ENCODE measurements around the gene XIST.
A peak's percentile ranks its signal among the peaks of the same experiment; 100 is the strongest.

Gene XIST

DNA sequence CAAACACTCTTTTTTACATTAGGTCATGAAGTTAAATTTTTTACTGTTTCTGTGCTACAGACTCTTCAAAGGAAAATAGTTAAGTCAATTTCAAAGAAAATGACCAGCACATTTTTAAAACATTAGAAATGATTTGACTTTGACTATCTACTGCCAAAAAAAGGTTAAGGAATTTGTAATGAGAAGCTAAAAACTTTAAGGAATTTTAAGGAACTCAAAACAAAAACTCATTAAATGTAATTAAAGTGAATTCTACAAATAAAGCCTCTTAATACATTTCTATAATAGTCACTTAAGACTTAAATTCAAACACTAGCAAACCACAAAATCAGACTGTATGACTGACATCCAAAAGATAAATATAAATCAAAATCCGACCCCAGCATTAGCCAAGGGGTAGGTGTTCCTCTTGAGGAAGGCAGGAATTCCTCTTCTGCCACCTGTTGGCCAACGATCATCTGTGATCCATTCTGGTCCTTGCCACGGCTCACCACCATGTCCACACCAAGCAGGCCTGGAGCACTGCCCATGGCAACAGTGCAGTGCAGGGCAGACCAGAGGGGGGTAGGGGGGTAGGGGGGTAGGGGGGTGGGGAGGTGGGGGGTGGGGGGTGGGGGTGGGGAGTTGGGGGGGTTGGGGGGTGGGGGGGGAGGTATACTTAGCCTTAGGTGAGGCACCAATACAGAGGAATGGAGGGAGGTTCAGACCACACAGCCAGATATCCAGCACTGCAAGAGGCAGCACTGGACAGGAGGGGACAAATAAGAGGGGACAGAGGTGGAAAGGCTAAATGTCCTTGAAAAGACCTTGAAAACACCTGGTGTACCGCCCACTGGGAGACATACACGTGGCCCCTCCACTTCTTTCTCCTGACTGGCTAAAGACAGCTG, 2.1 kb downstream of the XIST start:
- peak; percentile 13 for DNase-seq (ENCODE audit: low read depth)
- peak overlapping the region; percentile 71 for H3K4me3 ChIP-seq (ENCODE audit: low read depth, low read length)
- TF ChIP-seq, protein P1, sequence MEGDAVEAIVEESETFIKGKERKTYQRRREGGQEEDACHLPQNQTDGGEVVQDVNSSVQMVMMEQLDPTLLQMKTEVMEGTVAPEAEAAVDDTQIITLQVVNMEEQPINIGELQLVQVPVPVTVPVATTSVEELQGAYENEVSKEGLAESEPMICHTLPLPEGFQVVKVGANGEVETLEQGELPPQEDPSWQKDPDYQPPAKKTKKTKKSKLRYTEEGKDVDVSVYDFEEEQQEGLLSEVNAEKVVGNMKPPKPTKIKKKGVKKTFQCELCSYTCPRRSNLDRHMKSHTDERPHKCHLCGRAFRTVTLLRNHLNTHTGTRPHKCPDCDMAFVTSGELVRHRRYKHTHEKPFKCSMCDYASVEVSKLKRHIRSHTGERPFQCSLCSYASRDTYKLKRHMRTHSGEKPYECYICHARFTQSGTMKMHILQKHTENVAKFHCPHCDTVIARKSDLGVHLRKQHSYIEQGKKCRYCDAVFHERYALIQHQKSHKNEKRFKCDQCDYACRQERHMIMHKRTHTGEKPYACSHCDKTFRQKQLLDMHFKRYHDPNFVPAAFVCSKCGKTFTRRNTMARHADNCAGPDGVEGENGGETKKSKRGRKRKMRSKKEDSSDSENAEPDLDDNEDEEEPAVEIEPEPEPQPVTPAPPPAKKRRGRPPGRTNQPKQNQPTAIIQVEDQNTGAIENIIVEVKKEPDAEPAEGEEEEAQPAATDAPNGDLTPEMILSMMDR (IDR thresholded peaks at IDR 0.05; ENCODE audit: low read depth, low read length, missing control alignments) = peak; percentile 41
- in situ Hi-C loops (cut with HindIII; ENCODE audit: low sequenced_read_pairs) = loop anchor here (25.0 kb wide), 1 partner anchor 162 kb away; no protein-coding TSS in a partner anchor

- TF ChIP-seq, protein P1 (IDR thresholded peaks at IDR 0.05; ENCODE audit: low read depth, low read length, missing control alignments) = no peak
- no peak for DNase-seq (ENCODE audit: low read depth)
- in situ Hi-C loops (cut with HindIII; ENCODE audit: low sequenced_read_pairs) = no loop called here
- H3K4me3 ChIP-seq (ENCODE audit: low read depth, low read length) = peak overlapping the region; percentile 71
These were observed 3.4 kb downstream of the XIST start for GRCh38 chrX:73849073-73849472.

- peak overlapping the region; percentile 71 for H3K4me3 ChIP-seq (ENCODE audit: low read depth, low read length)
- TF ChIP-seq, protein P1 (IDR thresholded peaks at IDR 0.05; ENCODE audit: low read depth, low read length, missing control alignments) = no peak
- in situ Hi-C loops (cut with HindIII; ENCODE audit: low sequenced_read_pairs) = no loop called here
- DNase-seq (ENCODE audit: low read depth) = no peak
These were observed 4.5 kb downstream of the XIST start for GRCh38 chrX:73847991-73848390.

- TF ChIP-seq, protein P1 (IDR thresholded peaks at IDR 0.05; ENCODE audit: low read depth, low read length, missing control alignments) = no peak
- DNase-seq (ENCODE audit: low read depth) = no peak
- in situ Hi-C loops (cut with HindIII; ENCODE audit: low sequenced_read_pairs) = no loop called here
- H3K4me3 ChIP-seq (ENCODE audit: low read depth, low read length) = no peak overlapping the region
These were observed 5.4 kb downstream of the XIST start for GRCh38 chrX:73847100-73847499.

DNA sequence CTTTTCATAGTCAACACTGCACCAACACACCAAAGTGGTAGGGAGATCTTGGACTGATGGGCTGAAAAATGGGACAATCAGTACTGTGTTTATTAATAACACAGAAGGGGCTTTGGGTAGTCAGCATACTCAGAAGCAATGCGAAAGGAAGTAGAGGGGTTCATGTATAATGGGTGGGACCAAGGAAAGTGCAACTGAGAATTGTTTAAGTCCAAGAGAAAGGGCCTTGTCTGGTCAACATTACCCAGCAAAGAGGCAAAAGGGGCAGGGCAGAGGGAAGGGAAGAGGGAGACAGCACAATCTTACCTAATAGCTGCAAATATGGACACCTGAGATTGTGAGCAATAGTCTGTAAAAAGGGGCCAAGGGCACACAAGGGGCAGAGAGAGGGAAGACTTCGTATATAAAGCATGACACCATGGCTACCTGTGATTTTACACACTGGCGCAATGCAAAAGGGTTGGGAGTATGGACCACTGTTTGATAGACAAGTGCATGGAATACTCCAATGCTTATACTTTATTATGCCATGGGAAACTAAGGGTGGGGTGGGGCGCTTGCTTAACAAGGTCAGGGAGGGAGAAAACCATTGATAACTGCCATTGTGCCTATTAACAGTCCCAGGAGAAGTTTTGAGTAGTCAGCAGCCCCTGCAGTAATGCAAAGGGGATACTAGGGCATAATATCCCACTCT, 9.8 kb downstream of the XIST start:
- no peak overlapping the region for H3K4me3 ChIP-seq (ENCODE audit: low read depth, low read length)
- TF ChIP-seq, protein P1 (IDR thresholded peaks at IDR 0.05; ENCODE audit: low read depth, low read length, missing control alignments) = no peak
- no peak for DNase-seq (ENCODE audit: low read depth)
- in situ Hi-C loops (cut with HindIII; ENCODE audit: low sequenced_read_pairs) = no loop called here

GRCh38 chrX:73841337-73841736, 11.2 kb downstream of the XIST start:
- no peak overlapping the region for H3K4me3 ChIP-seq (ENCODE audit: low read depth, low read length)
- DNase-seq (ENCODE audit: low read depth) = no peak
- in situ Hi-C loops (cut with HindIII; ENCODE audit: low sequenced_read_pairs) = no loop called here
- TF ChIP-seq, protein P1 (IDR thresholded peaks at IDR 0.05; ENCODE audit: low read depth, low read length, missing control alignments) = no peak
